Mesendoderm (in vitro differentiated cells): Measurements from ENCODE around the gene FGF2.
A peak's percentile ranks its signal among the peaks of the same experiment; 100 is the strongest.
"Not testable (repeated sequence)": the region's sequence is repeated elsewhere in the genome, so short reads cannot be mapped to it uniquely, and the experiment has no call there.

Experiments used
- DNase-seq: peaks from one replicate; pipeline ENCODE4 v3.0.0; 2013
- H2AK5ac ChIP-seq: 2 replicates; pipeline ENCODE4 v1.6.1; 2013; ENCODE audit warnings: low read length, inconsistent platforms
- H2BK120ac ChIP-seq: 2 replicates; pipeline ENCODE4 v1.6.1; 2013; ENCODE audit warnings: low read depth, mild to moderate bottlenecking, low read length, moderate library complexity, mixed read lengths
- H2BK15ac ChIP-seq: replicated peaks from 2 replicates; pipeline ENCODE4 v1.6.1; 2013; ENCODE audit warnings: low read depth, mild to moderate bottlenecking, moderate library complexity
- H2BK5ac ChIP-seq: 2 replicates; pipeline ENCODE4 v1.6.1; 2013; ENCODE audit warnings: low read length, inconsistent platforms
- H3K18ac ChIP-seq: 2 replicates; pipeline ENCODE4 v1.6.1; 2013; ENCODE audit warnings: mild to moderate bottlenecking, low read length, mixed read lengths
- H3K23ac ChIP-seq: one replicate; pipeline ENCODE4 v1.6.1; 2013; ENCODE audit warnings: low read length
- H3K27ac ChIP-seq: 2 replicates; pipeline ENCODE4 v1.5.1; 2013; ENCODE audit warnings: low read depth, mild to moderate bottlenecking, inconsistent platforms, low read length, moderate library complexity
- H3K27me3 ChIP-seq: 2 replicates; pipeline ENCODE4 v1.6.1; 2013; ENCODE audit warnings: low read length, control low read depth, mild to moderate bottlenecking, inconsistent platforms; ENCODE audit not compliant: insufficient read depth, poor library complexity
- H3K36me3 ChIP-seq: 2 replicates; pipeline ENCODE4 v1.6.1; 2013; ENCODE audit warnings: low read length, inconsistent platforms; ENCODE audit not compliant: control insufficient read depth, insufficient read depth
- H3K4ac ChIP-seq: one replicate; pipeline ENCODE4 v1.6.1; 2013; ENCODE audit warnings: low read depth, mild to moderate bottlenecking, low read length, moderate library complexity
- H3K4me1 ChIP-seq: 2 replicates; pipeline ENCODE4 v1.6.1; 2013; ENCODE audit warnings: low read depth, low read length, inconsistent platforms; ENCODE audit not compliant: control insufficient read depth
- H3K4me2 ChIP-seq: 2 replicates; pipeline ENCODE4 v1.6.1; 2013; ENCODE audit warnings: low read length
- H3K4me3 ChIP-seq: 2 replicates; pipeline ENCODE4 v1.5.1; 2013; ENCODE audit warnings: mild to moderate bottlenecking, low read length
- H3K56ac ChIP-seq: one replicate; pipeline ENCODE4 v1.6.1; 2013; ENCODE audit warnings: low read length
- H3K79me1 ChIP-seq: 2 replicates; pipeline ENCODE4 v1.6.1; 2013; ENCODE audit warnings: low read length, inconsistent platforms
- H3K79me2 ChIP-seq: 2 replicates; pipeline ENCODE4 v1.6.1; 2013; ENCODE audit warnings: mild to moderate bottlenecking, low read length; ENCODE audit not compliant: control insufficient read depth, insufficient read depth
- H3K9ac ChIP-seq: 2 replicates; pipeline ENCODE4 v1.6.1; 2013; ENCODE audit warnings: low read length, inconsistent platforms
- H4K5ac ChIP-seq: one replicate; pipeline ENCODE4 v1.6.1; 2013; ENCODE audit warnings: low read length
- H4K8ac ChIP-seq: one replicate; pipeline ENCODE4 v1.6.1; 2013; ENCODE audit warnings: low read depth, mild to moderate bottlenecking, control low read depth, low read length, moderate library complexity
- WGBS: extraction: QIAGEN DNeasy Blood & Tissue Kit; methylation state at CpG from one replicate; pipeline ENCODE4 v1.1.7; 2013; ENCODE audit warnings: low lambda C conversion rate, missing lambda C conversion rate; ENCODE audit not compliant: insufficient coverage; ENCODE audit errors: extremely low coverage; 5-methylcytosine and 5-hydroxymethylcytosine counted together

FGF2 gene

GRCh38 chr4:122803788-122804208 is 22.8 kb upstream of the FGF2 start:
- no peak overlapping the region for H3K27ac ChIP-seq
- no peaks in the 10 kb centered on the region for H3K79me1 ChIP-seq
- H3K56ac ChIP-seq = no peak overlapping the region
- no peaks in the 10 kb centered on the region for H3K4me1 ChIP-seq
- H2BK5ac ChIP-seq = no peak overlapping the region
- no peak overlapping the region for H3K4me3 ChIP-seq
- H2BK15ac ChIP-seq = no peak overlapping the region
- no CpG with 5 or more reads among the region's 4 CpGs for WGBS
- no peak overlapping the region for H2AK5ac ChIP-seq
- no peak overlapping the region for H2BK120ac ChIP-seq
- H3K27me3 ChIP-seq = no peaks in the 10 kb centered on the region
- no peaks in the 10 kb centered on the region for H3K79me2 ChIP-seq
- no peak overlapping the region for H4K5ac ChIP-seq
- DNase-seq = peak; percentile 60
- no peaks in the 10 kb centered on the region for H3K36me3 ChIP-seq
- no peak overlapping the region for H3K9ac ChIP-seq
- H4K8ac ChIP-seq = no peak overlapping the region
- no peak overlapping the region for H3K23ac ChIP-seq
- H3K4me2 ChIP-seq = no peak overlapping the region
- H3K4ac ChIP-seq = no peak overlapping the region
- no peak overlapping the region for H3K18ac ChIP-seq

GRCh38 chr4:122806981-122807679 is 19.5 kb upstream of the FGF2 start:
- WGBS = no CpG with 5 or more reads among the region's 3 CpGs
- H4K8ac ChIP-seq = no peak overlapping the region

GRCh38 chr4:122810669-122811068 is 16.0 kb upstream of the FGF2 start:
- Histone ChIP-seq H3K18ac (no peak overlapping the region), H4K8ac (no peak overlapping the region), H3K4me2 (no peak overlapping the region), H3K27ac (no peak overlapping the region), H3K4me1 (no peaks in the 10 kb centered on the region), H3K36me3 (no peaks in the 10 kb centered on the region), H2BK5ac (no peak overlapping the region), H3K27me3 (no peaks in the 10 kb centered on the region), H3K23ac (no peak overlapping the region), H3K4me3 (no peak overlapping the region), H4K5ac (no peak overlapping the region), H3K4ac (no peak overlapping the region), H3K79me2 (no peaks in the 10 kb centered on the region), H2BK120ac (no peak overlapping the region), H3K9ac (no peak overlapping the region), H3K79me1 (no peaks in the 10 kb centered on the region), H2BK15ac (no peak overlapping the region), H3K56ac (no peak overlapping the region), H2AK5ac (no peak overlapping the region)
- no peak for DNase-seq
- WGBS = no CpG with 5 or more reads among the region's 1 CpG

More at GRCh38 chr4:122806981-122807679, 19.5 kb upstream of the FGF2 start:
- Histone ChIP-seq H3K79me2 (no peaks in the 10 kb centered on the region), H2AK5ac (no peak overlapping the region), H3K9ac (no peak overlapping the region), H2BK5ac (no peak overlapping the region), H3K4me1 (no peaks in the 10 kb centered on the region), H3K27ac (no peak overlapping the region), H3K36me3 (no peaks in the 10 kb centered on the region), H3K56ac (no peak overlapping the region), H3K27me3 (no peaks in the 10 kb centered on the region), H3K4me2 (no peak overlapping the region), H3K23ac (no peak overlapping the region), H4K5ac (no peak overlapping the region), H3K79me1 (no peaks in the 10 kb centered on the region), H3K18ac (no peak overlapping the region), H2BK120ac (no peak overlapping the region), H3K4ac (no peak overlapping the region), H3K4me3 (no peak overlapping the region), H2BK15ac (no peak overlapping the region)
- no peak for DNase-seq

- not testable (repeated sequence) for H3K56ac ChIP-seq, H3K4ac ChIP-seq, H2BK120ac ChIP-seq, H3K23ac ChIP-seq, H4K5ac ChIP-seq, H2BK15ac ChIP-seq, H3K79me2 ChIP-seq, H3K4me2 ChIP-seq, H4K8ac ChIP-seq, H3K18ac ChIP-seq, H3K27me3 ChIP-seq, H3K9ac ChIP-seq, H3K36me3 ChIP-seq, DNase-seq, H2BK5ac ChIP-seq, H3K79me1 ChIP-seq, H3K4me1 ChIP-seq, H3K27ac ChIP-seq, H2AK5ac ChIP-seq, H3K4me3 ChIP-seq
- no CpG with 5 or more reads among the region's 32 CpGs for WGBS
Measured at GRCh38 chr4:122811781-122812180, 14.8 kb upstream of the FGF2 start.

GRCh38 chr4:122812823-122813222 is 13.8 kb upstream of the FGF2 start:
- not testable (repeated sequence) for H3K27me3 ChIP-seq, H3K9ac ChIP-seq, H3K79me1 ChIP-seq, H3K4me1 ChIP-seq, H2AK5ac ChIP-seq, H4K8ac ChIP-seq, H3K4ac ChIP-seq, H3K4me3 ChIP-seq, H3K23ac ChIP-seq, H3K27ac ChIP-seq, H3K79me2 ChIP-seq, H3K18ac ChIP-seq, H3K56ac ChIP-seq, H3K4me2 ChIP-seq, H4K5ac ChIP-seq, H2BK5ac ChIP-seq, H2BK15ac ChIP-seq, H3K36me3 ChIP-seq, DNase-seq, H2BK120ac ChIP-seq
- WGBS = no CpG with 5 or more reads among the region's 3 CpGs

GRCh38 chr4:122814426-122814825 is 12.2 kb upstream of the FGF2 start:
- Histone ChIP-seq H3K23ac (no peak overlapping the region), H3K79me1 (no peaks in the 10 kb centered on the region), H2AK5ac (no peak overlapping the region), H3K9ac (no peak overlapping the region), H3K27me3 (no peaks in the 10 kb centered on the region), H3K79me2 (no peaks in the 10 kb centered on the region), H3K56ac (no peak overlapping the region), H3K27ac (no peak overlapping the region), H4K8ac (no peak overlapping the region), H3K4me3 (no peak overlapping the region), H3K36me3 (no peaks in the 10 kb centered on the region), H3K18ac (no peak overlapping the region), H2BK15ac (no peak overlapping the region), H2BK5ac (no peak overlapping the region), H3K4ac (no peak overlapping the region), H4K5ac (no peak overlapping the region), H2BK120ac (no peak overlapping the region), H3K4me2 (no peak overlapping the region), H3K4me1 (no peaks in the 10 kb centered on the region)
- WGBS = no CpG with 5 or more reads among the region's 2 CpGs
- no peak for DNase-seq
